Measurements from ENCODE around the gene C1QTNF12.

The C1QTNF12 gene

DNA sequence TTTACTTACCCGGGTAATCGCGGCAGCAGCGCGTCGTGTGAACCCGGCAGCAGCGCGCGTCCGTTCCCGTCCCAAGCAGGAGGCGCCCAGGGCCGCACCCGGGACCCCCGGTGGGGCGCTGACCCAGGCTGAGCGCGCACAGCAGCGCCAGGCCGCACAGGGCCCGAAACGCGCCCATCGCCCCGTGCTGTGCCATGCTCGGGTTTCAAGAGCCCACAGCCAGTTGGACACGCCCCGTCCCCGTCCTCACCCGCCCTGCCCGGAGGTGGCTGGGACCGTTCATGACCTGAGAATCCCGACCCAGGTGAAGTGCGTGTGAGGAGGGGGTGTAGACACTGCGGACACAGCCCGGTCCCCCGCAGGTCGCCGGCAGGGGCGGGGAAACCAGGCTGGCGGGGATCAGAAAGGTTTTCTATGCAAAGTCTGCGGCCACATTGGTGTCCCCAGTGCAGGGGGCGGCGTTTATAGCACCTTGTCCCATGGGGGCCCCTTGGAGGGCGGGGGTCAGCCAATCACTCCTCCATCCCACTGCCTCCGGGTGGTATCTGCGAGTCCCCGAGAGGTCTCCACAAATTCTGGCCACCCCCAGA, 40.1 kb downstream of the C1QTNF12 start, which contains the start of gene TNFRSF18:
TNFRSF18 (minus strand) TSS at position 217 of the 590 bp plus-strand sequence; CDS start at position 196, 21 bp downstream.
- no peak within 1 kb of the TSS for H3K4me3 ChIP-seq (replicated peaks; ENCODE audit: low read depth, low read length)
- no peak for DNase-seq (ENCODE audit: extremely low read depth, low read depth)
- TF ChIP-seq, protein P1, sequence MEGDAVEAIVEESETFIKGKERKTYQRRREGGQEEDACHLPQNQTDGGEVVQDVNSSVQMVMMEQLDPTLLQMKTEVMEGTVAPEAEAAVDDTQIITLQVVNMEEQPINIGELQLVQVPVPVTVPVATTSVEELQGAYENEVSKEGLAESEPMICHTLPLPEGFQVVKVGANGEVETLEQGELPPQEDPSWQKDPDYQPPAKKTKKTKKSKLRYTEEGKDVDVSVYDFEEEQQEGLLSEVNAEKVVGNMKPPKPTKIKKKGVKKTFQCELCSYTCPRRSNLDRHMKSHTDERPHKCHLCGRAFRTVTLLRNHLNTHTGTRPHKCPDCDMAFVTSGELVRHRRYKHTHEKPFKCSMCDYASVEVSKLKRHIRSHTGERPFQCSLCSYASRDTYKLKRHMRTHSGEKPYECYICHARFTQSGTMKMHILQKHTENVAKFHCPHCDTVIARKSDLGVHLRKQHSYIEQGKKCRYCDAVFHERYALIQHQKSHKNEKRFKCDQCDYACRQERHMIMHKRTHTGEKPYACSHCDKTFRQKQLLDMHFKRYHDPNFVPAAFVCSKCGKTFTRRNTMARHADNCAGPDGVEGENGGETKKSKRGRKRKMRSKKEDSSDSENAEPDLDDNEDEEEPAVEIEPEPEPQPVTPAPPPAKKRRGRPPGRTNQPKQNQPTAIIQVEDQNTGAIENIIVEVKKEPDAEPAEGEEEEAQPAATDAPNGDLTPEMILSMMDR (IDR thresholded peaks at IDR 0.05; ENCODE audit: low read depth, low read length, missing control alignments): no peak

DNA sequence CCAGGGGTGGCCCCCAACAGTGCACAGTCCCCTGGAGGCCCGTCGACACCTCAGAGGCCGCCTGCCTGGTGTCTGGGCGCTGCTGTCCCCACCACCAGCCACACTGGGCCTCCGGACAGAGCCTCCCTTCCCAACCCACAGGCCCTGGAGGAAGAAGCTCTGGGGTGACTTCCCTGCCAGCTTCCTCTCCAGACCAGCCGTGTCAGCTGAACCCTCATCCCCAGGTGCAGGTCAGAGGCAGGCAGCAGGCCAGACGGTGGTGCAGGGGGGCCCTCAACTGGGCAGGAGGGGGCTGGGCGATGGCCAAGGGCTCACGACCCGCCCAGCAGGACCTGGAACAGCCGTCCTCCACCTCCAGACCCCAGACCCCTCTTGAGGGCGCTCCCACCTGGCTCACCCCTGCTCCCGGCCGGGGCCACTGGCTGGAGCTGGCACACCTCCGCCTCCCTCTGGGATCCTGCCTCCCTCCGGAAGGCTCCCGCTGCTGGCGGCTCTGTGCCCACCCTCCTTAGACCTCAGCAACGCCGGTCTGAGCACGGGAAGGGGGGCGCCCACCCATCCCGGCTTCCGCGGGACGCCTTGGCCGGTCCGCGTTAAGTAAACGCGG, 40.6 kb downstream of the C1QTNF12 start:
- TF ChIP-seq, protein P1 (IDR thresholded peaks at IDR 0.05; ENCODE audit: low read depth, low read length, missing control alignments): no peak
- no peak overlapping the region for H3K4me3 ChIP-seq (replicated peaks; ENCODE audit: low read depth, low read length)
- no peak for DNase-seq (ENCODE audit: extremely low read depth, low read depth)

GRCh38 chr1:1204998-1205768, 41.3 kb downstream of the C1QTNF12 start:
- DNase-seq (ENCODE audit: extremely low read depth, low read depth): no peak
- TF ChIP-seq, protein P1 (IDR thresholded peaks at IDR 0.05; ENCODE audit: low read depth, low read length, missing control alignments): no peak
- no peak overlapping the region for H3K4me3 ChIP-seq (replicated peaks; ENCODE audit: low read depth, low read length)

DNA sequence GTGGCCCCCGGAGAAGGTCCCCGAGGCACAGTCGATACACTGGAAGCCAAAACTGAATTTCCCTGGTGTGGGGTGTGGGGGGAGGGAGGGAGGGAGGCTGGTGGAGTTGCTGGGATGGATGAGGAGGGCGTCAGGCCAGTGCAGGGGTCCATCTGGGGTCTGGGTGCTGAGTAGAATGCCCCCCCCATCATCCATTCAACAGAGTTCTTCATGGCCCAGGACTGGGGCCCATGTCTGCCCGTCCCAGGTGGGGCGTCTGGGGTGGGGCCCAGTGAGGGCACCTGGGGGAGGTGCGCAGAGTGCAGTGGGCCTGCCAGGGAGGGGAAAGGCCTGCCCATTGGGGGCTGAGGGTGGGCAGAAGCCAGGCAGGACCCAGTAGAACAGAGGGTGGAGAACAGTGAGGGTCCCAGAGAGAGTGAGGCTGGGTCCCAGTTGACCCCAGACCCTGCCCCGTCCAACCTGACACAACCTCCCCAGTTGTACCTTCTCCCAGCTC, 42.0 kb downstream of the C1QTNF12 start:
- TF ChIP-seq, protein P1 (IDR thresholded peaks at IDR 0.05; ENCODE audit: low read depth, low read length, missing control alignments): no peak
- H3K4me3 ChIP-seq (replicated peaks; ENCODE audit: low read depth, low read length): no peak overlapping the region
- DNase-seq (ENCODE audit: extremely low read depth, low read depth): no peak

DNA sequence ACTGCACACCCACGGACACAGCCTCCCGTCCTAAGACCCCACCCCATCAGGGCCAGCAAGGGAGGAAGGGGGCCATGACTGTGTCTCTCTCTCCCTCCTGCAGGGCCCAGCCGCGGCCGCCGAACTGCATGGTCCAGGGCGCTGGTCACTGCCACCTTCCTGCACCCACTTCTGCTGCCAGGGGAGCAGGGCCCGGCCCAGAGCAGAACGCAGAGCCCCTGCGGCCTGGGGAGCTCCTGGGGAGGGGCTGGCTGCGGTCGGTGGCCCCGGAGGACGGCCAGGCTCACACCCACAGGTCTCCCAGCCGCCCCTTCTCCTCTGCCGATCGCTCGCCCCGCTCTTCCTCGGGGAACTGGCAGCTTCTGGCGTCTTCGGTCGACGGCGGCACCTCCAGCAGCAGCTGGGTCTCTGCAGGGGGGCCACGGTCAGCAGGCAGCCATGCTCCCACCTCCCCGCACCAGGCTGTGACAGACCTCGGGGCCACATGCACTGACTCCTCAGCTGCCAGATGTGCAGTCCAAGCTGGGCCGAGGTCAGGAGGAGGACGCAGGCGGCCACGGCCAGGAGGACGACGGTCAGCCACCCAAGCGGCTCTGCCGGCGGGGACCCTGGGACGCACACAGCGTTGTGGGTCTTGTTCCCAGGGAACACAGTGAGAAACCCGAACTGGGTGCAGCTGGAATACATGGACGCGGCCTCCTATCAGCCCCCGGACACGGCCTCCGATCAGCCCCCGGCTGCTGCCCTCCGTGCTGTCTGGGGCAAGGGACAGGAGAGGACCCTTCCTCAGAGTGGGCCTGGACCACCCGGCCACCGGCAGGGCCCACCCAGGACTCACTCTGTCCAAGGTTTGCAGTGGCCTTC, 42.7 kb downstream of the C1QTNF12 start:
- TF ChIP-seq, protein P1 (IDR thresholded peaks at IDR 0.05; ENCODE audit: low read depth, low read length, missing control alignments): no peak
- DNase-seq (ENCODE audit: extremely low read depth, low read depth): no peak
- H3K4me3 ChIP-seq (replicated peaks; ENCODE audit: low read depth, low read length): no peak overlapping the region
